Coronary artery (tissue), 2 donors: ENCODE data around the gene RASGRP4.

Experiments used
- DNase-seq: peaks from one replicate; pipeline ENCODE4 v3.0.0-alpha.2; 2017; ENCODE audit warnings: low spot score
- H3K27ac ChIP-seq, 2 donors: fragments of 200-600 bp; sonication (generic); one replicate each; pipeline ENCODE4 v1.5.1; 2016 to 2019
- H3K4me3 ChIP-seq: fragments of 200-600 bp; sonication (generic); 2 replicates; pipeline ENCODE4 v1.5.1; 2016; ENCODE audit warnings: mild to moderate bottlenecking, moderate library complexity
- CTCF ChIP-seq: fragments of 200-600 bp; sonication (generic); IDR thresholded peaks from one replicate; pipeline ENCODE4 v1.5.1; 2019; ENCODE audit warnings: antibody characterized with exemption

Gene RASGRP4

GRCh38 chr19:38424272-38424671 is 1.7 kb downstream of the RASGRP4 start:
- Histone ChIP-seq H3K4me3 (no peak overlapping the region), H3K27ac (no peak overlapping the region)
- DNase-seq, result no peak
- no peak for TF ChIP-seq CTCF

- H3K4me3 ChIP-seq, result no peak overlapping the region
- no peak for DNase-seq
- no peak for TF ChIP-seq CTCF
- H3K27ac ChIP-seq, result no peak overlapping the region
Measured at GRCh38 chr19:38422438-38422837, 3.6 kb downstream of the RASGRP4 start.

DNA sequence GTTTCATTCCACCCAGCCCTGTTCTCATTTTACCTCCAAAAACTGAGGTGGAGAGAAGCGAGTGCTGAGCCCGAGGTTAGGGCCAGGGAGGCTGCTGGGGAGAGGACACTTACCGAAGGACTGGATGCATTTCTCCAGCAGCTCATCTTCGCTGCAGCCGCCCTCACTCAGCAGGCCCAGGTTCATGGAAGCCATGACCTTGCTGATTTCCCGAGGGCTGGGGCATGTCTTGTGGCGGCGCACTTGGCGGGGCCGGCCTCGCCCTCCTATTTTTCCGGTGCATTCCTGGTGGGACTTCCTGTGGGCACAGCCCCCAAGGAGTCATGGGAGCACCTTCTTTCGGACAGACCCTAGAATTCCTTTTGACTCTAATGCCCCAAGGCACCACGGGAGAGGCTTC is 4.2 kb downstream of the RASGRP4 start:
- H3K4me3 ChIP-seq, result no peak overlapping the region
- H3K27ac ChIP-seq, result no peak overlapping the region
- TF ChIP-seq CTCF, result no peak
- no peak for DNase-seq

GRCh38 chr19:38420935-38421334 is 5.1 kb downstream of the RASGRP4 start:
- H3K27ac ChIP-seq, result no peak overlapping the region
- no peak overlapping the region for H3K4me3 ChIP-seq
- DNase-seq, result no peak
- TF ChIP-seq CTCF, result no peak

GRCh38 chr19:38417544-38418506 is 8.2 kb downstream of the RASGRP4 start:
- Histone ChIP-seq H3K4me3 (peak overlapping the region; percentile 59), H3K27ac (peak overlapping the region in 1 of 2 donors; percentile 16)
- no peak for TF ChIP-seq CTCF
- DNase-seq, result no peak

- no peak for DNase-seq
- peak overlapping the region in 1 of 2 donors; percentile 16 for H3K27ac ChIP-seq
- TF ChIP-seq CTCF, result no peak
- peak overlapping the region; percentile 59 for H3K4me3 ChIP-seq
Measured at GRCh38 chr19:38417146-38417543, 8.9 kb downstream of the RASGRP4 start.

GRCh38 chr19:38413416-38413815 is 12.6 kb downstream of the RASGRP4 start:
- Histone ChIP-seq H3K4me3 (no peak overlapping the region), H3K27ac (no peak overlapping the region)
- no peak for TF ChIP-seq CTCF
- no peak for DNase-seq
